BJ (cell line): Measurements from ENCODE around the gene LRP5. TPM values are rescaled to one million over a fixed set of nuclear protein-coding genes. Genes with fewer than 3 reads are reported as not detected.

Source experiments
- CTCF ChIA-PET: fragments of 350-600 bp; formaldehyde crosslinking; extraction: SDS; loops from one replicate; lab custom pipeline; 2021; ENCODE audit warnings: antibody characterized with exemption, inconsistent platforms; lab: Yijun Ruan, JAX
- POLR2A ChIA-PET: fragments of 300-600 bp; sonication (Branson Sonifier 250); formaldehyde crosslinking; extraction: SDS; loops from one replicate; lab custom pipeline; 2021; ENCODE audit warnings: antibody characterized with exemption; lab: Charles Lee
- DNase-seq: peaks from one replicate; pipeline ENCODE4 v3.0.0-alpha.2; 2011; ENCODE audit warnings: low read depth
- H3K27me3 ChIP-seq: 2 replicates; pipeline ENCODE4 v1.6.0; 2011; ENCODE audit warnings: low read length; ENCODE audit not compliant: control insufficient read depth, insufficient read depth
- H3K36me3 ChIP-seq: 2 replicates; pipeline ENCODE4 v1.5.1; 2011; ENCODE audit warnings: low read length; ENCODE audit not compliant: control insufficient read depth, insufficient read depth
- H3K4me3 ChIP-seq: 2 replicates; pipeline ENCODE4 v1.5.1; 2011; ENCODE audit warnings: low read depth, mild to moderate bottlenecking, control low read depth, low read length
- CTCF ChIP-seq: IDR thresholded peaks from 2 replicates; pipeline ENCODE4 v1.5.1; 2011; ENCODE audit warnings: low read depth, mild to moderate bottlenecking, control low read depth, inconsistent platforms, low read length, moderate library complexity; ENCODE audit not compliant: insufficient read depth
- polyA plus RNA-seq: library from polyadenylated mRNA; depleted of rRNA; stranded (reverse); fragments of >200 nt; gene quantifications from 2 replicates; pipeline ENCODE4 v1.2.3, GENCODE V29; 2011

Gene LRP5
- polyA plus RNA-seq, 1 experiment, result 11.5 TPM

- ChIA-PET CTCF (interaction anchor here (1.5 kb wide), 2 partner anchors 11 to 68 kb away, joined by 4 read pairs; no protein-coding TSS in a partner anchor), POLR2A (no interaction called here)
- H3K36me3 ChIP-seq, result no peaks in the 10 kb centered on the region; the same call in 1 of the 2 replicates
- H3K27me3 ChIP-seq, result no peaks in the 10 kb centered on the region
- H3K4me3 ChIP-seq, result no peak overlapping the region
- no peak for DNase-seq
- no peak for TF ChIP-seq CTCF
These were observed 12.3 kb downstream of the LRP5 start for GRCh38 chr11:68324695-68325094.

GRCh38 chr11:68325183-68325906 is 13.0 kb downstream of the LRP5 start:
- Histone ChIP-seq H3K27me3 (no peaks in the 10 kb centered on the region), H3K4me3 (no peak overlapping the region), H3K36me3 (no peaks in the 10 kb centered on the region; the same call in 1 of the 2 replicates)
- no peak for DNase-seq
- no peak for TF ChIP-seq CTCF
- CTCF ChIA-PET, result interaction anchor here (1.5 kb wide), 2 partner anchors 10 to 69 kb away, joined by 4 read pairs; no protein-coding TSS in a partner anchor
- POLR2A ChIA-PET, result no interaction called here

- CTCF ChIA-PET, result interaction anchor here (1.5 kb wide), 2 partner anchors 10 to 69 kb away, joined by 4 read pairs; no protein-coding TSS in a partner anchor
- H3K4me3 ChIP-seq, result no peak overlapping the region
- POLR2A ChIA-PET, result no interaction called here
- no peak for DNase-seq
- no peak for TF ChIP-seq CTCF
- no peaks in the 10 kb centered on the region for H3K27me3 ChIP-seq
- H3K36me3 ChIP-seq, result no peaks in the 10 kb centered on the region; the same call in 1 of the 2 replicates
These were observed 13.5 kb downstream of the LRP5 start for GRCh38 chr11:68325907-68326220.

- DNase-seq, result no peak
- H3K4me3 ChIP-seq, result no peak overlapping the region
- CTCF ChIA-PET, result interaction anchor here (1.5 kb wide), 1 partner anchor 9 kb away, joined by 4 read pairs; no protein-coding TSS in a partner anchor
- no peaks in the 10 kb centered on the region; the same call in 1 of the 2 replicates for H3K36me3 ChIP-seq
- H3K27me3 ChIP-seq, result no peaks in the 10 kb centered on the region
- POLR2A ChIA-PET, result no interaction called here
- TF ChIP-seq CTCF, result no peak
These were observed 14.2 kb downstream of the LRP5 start for GRCh38 chr11:68326334-68327215.
